ENCODE results near the gene GABRD. TPM values are rescaled to one million over a fixed set of nuclear protein-coding genes. Genes with fewer than 3 reads are reported as not detected.
A peak's percentile ranks its signal among the peaks of the same experiment; 100 is the strongest.

The GABRD gene
- total and polyA plus RNA-seq, 12 donors = 0.72 to 6.6 (median 3.0) TPM; not detected in 1

GRCh38 chr1:2050793-2051682, 31.9 kb downstream of the GABRD start:
- Histone ChIP-seq H3K27ac (peak overlapping the region in 2 of 5 donors; percentile 44 to 87), H3K9me3 (replicated peaks in 1 of 3) (no peaks in the 10 kb centered on the region), H3K36me3 (replicated peaks in 1 of 2) (no peaks in the 10 kb centered on the region), H3K4me1 (replicated peaks in 1 of 2) (peaks cover 13 to 25% of the 10 kb centered on the region in 2 donors), H3K4me3 (peak overlapping the region in 2 of 4 donors; percentile 27 to 92), H3K27me3 (no peaks in the 10 kb centered on the region)
- 2 to 15% (median 13%) methylated on average over 8 to 83 of the region's 84 CpGs for WGBS, 4 donors
- DNase-seq = peak in 3 of 7 donors; percentile 31 to 42 (median 38)
- intact Hi-C loops (cut with DNase I) = no loop called here
- TF ChIP-seq, protein P1, sequence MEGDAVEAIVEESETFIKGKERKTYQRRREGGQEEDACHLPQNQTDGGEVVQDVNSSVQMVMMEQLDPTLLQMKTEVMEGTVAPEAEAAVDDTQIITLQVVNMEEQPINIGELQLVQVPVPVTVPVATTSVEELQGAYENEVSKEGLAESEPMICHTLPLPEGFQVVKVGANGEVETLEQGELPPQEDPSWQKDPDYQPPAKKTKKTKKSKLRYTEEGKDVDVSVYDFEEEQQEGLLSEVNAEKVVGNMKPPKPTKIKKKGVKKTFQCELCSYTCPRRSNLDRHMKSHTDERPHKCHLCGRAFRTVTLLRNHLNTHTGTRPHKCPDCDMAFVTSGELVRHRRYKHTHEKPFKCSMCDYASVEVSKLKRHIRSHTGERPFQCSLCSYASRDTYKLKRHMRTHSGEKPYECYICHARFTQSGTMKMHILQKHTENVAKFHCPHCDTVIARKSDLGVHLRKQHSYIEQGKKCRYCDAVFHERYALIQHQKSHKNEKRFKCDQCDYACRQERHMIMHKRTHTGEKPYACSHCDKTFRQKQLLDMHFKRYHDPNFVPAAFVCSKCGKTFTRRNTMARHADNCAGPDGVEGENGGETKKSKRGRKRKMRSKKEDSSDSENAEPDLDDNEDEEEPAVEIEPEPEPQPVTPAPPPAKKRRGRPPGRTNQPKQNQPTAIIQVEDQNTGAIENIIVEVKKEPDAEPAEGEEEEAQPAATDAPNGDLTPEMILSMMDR (IDR thresholded peaks at IDR 0.05) = no peak
- no peak for TF ChIP-seq POLR2A (IDR thresholded peaks at IDR 0.05)

DNA sequence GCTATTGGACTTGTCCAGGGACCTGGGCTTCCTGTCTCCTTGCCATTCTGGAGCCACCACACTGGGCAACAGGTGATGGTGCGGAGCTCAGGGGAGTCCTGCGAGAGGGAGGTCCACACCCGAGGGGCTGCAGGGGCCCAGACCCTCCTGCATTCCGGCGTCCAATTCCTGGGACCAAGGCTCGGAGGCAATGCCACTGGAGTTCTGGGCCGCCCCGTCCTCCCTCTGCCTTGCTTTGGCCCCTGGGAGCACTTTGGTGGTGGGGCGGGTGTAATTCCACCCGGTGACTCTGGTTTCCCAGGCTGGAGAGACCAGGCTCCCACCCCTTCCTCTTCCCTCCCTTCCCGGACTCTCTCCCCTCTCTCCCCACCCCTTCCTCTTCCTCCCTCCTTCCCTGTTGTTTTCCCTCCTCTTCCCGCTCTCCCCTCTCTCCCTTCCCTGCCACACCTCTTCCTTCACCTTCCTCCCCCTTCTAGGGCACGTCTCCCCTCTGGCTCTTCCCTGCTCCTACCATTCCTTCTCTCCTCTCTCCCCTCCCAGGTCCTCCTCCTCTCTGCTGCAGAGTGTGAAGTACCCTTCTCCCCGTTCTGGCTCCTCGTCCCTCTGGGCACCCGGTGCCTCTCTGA, 33.0 kb downstream of the GABRD start:
- DNase-seq = no peak
- H3K36me3 ChIP-seq (replicated peaks in 1 of 2) = peaks cover 0 to 1% of the 10 kb centered on the region in 2 donors
- no peaks in the 10 kb centered on the region for H3K9me3 ChIP-seq (replicated peaks in 1 of 3)
- 83 to 87% (median 87%) methylated on average over 11 to 16 of the region's 16 CpGs for WGBS, 4 donors
- no peaks in the 10 kb centered on the region for H3K27me3 ChIP-seq
- peaks cover 13 to 25% of the 10 kb centered on the region in 2 donors for H3K4me1 ChIP-seq (replicated peaks in 1 of 2)
- H3K4me3 ChIP-seq = no peak overlapping the region
- TF ChIP-seq POLR2A (IDR thresholded peaks at IDR 0.05) = no peak
- TF ChIP-seq, protein P1 (IDR thresholded peaks at IDR 0.05) = no peak
- intact Hi-C loops (cut with DNase I) = no loop called here
- no peak overlapping the region for H3K27ac ChIP-seq

- H3K9me3 ChIP-seq (replicated peaks in 1 of 3) = no peaks in the 10 kb centered on the region
- H3K4me1 ChIP-seq (replicated peaks in 1 of 2) = peaks cover 13 to 25% of the 10 kb centered on the region in 2 donors
- H3K4me3 ChIP-seq = no peak overlapping the region
- TF ChIP-seq, protein P1 (IDR thresholded peaks at IDR 0.05) = no peak
- no peak for TF ChIP-seq POLR2A (IDR thresholded peaks at IDR 0.05)
- peaks cover 0 to 4% of the 10 kb centered on the region in 2 donors for H3K36me3 ChIP-seq (replicated peaks in 1 of 2)
- DNase-seq = no peak
- intact Hi-C loops (cut with DNase I) = no loop called here
- WGBS, 4 donors = 93 to 96% (median 94%) methylated on average over 10 of the region's 10 CpGs
- no peaks in the 10 kb centered on the region for H3K27me3 ChIP-seq
- no peak overlapping the region for H3K27ac ChIP-seq
These were observed 33.6 kb downstream of the GABRD start for GRCh38 chr1:2052756-2053155.

DNA sequence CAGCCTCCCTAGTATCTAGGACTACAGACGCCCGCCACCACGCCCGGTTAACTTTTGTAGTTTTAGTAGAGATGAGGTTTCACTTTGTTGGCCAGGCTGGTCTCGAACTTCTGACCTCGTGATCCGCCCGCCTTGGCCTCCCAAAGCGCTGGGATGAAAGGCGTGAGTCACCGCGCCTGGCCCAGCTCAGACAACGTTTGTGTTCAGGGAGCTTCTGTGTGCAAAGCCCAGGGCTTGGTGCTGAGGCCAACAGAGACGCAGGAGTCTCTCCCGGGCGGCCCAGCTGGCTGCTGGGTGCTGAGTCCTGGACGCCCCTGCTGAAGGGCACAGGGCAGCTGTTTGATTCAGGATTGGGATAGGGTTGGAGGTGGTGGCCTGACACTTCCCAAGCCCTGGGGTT, 34.1 kb downstream of the GABRD start:
- 85 to 91% (median 88%) methylated on average over 11 to 17 of the region's 17 CpGs for WGBS, 4 donors
- H3K9me3 ChIP-seq (replicated peaks in 1 of 3) = no peaks in the 10 kb centered on the region
- intact Hi-C loops (cut with DNase I) = no loop called here
- H3K36me3 ChIP-seq (replicated peaks in 1 of 2) = peaks cover 0 to 4% of the 10 kb centered on the region in 2 donors
- no peak overlapping the region for H3K4me3 ChIP-seq
- no peak for DNase-seq
- peaks cover 13 to 25% of the 10 kb centered on the region in 2 donors for H3K4me1 ChIP-seq (replicated peaks in 1 of 2)
- TF ChIP-seq, protein P1 (IDR thresholded peaks at IDR 0.05) = no peak
- no peak for TF ChIP-seq POLR2A (IDR thresholded peaks at IDR 0.05)
- peak overlapping the region in 2 of 5 donors; percentile 3 to 71 for H3K27ac ChIP-seq
- H3K27me3 ChIP-seq = no peaks in the 10 kb centered on the region

All from adrenal gland (tissue), 12 donors.